ENCODE results near the gene PTTG1IP. TPM values are rescaled to one million over a fixed set of nuclear protein-coding genes. Genes with fewer than 3 reads are reported as not detected.

The PTTG1IP gene
- polyA plus RNA-seq, 1 donor (not counting 4 experiments of a cell fraction or from before 2014, with no cell fraction given), result 132 TPM

DNA sequence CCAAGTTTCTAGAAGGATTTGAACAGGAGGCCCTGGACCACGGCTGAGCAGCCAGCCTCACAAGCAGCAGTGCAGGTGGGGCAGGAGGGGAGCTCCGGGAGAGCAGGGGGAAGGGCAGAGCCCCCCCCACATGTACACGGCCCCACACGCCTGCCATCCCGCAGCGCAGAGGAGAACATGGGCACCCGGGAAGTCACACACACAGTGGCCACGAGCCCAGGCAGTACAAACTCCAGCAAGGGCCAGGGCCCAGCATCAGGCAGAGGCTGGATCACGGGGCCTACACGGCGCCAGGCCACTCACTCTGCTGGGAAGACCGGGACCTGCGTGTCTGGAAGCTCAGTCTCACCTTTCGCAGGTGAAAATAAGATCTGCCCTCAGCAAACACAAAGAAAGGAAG is 60.9 kb downstream of the PTTG1IP start:
- H3K36me3 ChIP-seq (ENCODE audit: control insufficient read depth in 2 of 2, extremely low read depth in 1 of 2, insufficient read depth in 2 of 2, low read length in 2 of 2), result peaks cover 13 to 19% of the 10 kb centered on the region in 2 experiments
- no peak for FAIRE-seq

DNA sequence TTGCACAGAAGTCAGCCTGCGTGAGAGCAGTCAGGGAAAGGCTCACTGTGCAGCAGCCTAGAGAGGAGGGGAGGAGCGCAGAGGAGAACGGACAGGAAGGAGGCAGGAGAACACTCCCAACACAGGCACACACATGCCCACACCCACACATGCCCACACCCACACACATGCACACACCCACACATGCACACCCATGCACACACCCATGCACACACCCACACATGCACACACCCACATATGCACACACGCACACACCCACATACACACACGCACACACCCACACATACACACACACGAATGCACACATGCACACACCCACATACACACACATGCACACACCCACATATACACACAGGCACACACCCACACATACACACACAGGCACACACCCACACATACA is 62.7 kb downstream of the PTTG1IP start:
- dilution Hi-C loops (cut with MboI; ENCODE audit: extremely low pct_ligation_motif_present, low sequenced_read_pairs), result no loop called here

More for the DNA sequence above, 60.9 kb downstream of the PTTG1IP start:
- Histone ChIP-seq H4K20me1 (ENCODE audit: control insufficient read depth, extremely low read depth, insufficient read depth, low read length) (peaks cover 31% of the 10 kb centered on the region), H3K79me2 (ENCODE audit: control insufficient read depth, insufficient read depth, low read length) (peaks cover 68% of the 10 kb centered on the region), H2AFZ (ENCODE audit: control insufficient read depth, low read length) (no peak overlapping the region), H3K4me1 (ENCODE audit: control insufficient read depth, extremely low read depth, insufficient read depth, low read length) (peaks cover 7% of the 10 kb centered on the region), H3K9me3 (ENCODE audit: control insufficient read depth, low read depth, low read length) (no peaks in the 10 kb centered on the region), H3K9me1 (ENCODE audit: control insufficient read depth, extremely low read depth, insufficient read depth, low read length) (no peaks in the 10 kb centered on the region), H3K4me3 (ENCODE audit: control insufficient read depth in 2 of 3, extremely low read depth in 1 of 3, insufficient read depth in 2 of 3, low read depth in 1 of 3, low read length in 3 of 3) (no peak overlapping the region), H3K27me3 (ENCODE audit: control insufficient read depth, extremely low read depth, insufficient read depth, low read length) (no peaks in the 10 kb centered on the region), H3K27ac (ENCODE audit: control insufficient read depth, insufficient read depth, low read length) (no peak overlapping the region), H3K4me2 (ENCODE audit: control insufficient read depth, extremely low read depth, insufficient read depth, low read depth, low read length) (no peak overlapping the region), H3K9ac (ENCODE audit: control insufficient read depth, extremely low read depth, insufficient read depth, low read length) (no peak overlapping the region)
- TF ChIP-seq, protein P1, sequence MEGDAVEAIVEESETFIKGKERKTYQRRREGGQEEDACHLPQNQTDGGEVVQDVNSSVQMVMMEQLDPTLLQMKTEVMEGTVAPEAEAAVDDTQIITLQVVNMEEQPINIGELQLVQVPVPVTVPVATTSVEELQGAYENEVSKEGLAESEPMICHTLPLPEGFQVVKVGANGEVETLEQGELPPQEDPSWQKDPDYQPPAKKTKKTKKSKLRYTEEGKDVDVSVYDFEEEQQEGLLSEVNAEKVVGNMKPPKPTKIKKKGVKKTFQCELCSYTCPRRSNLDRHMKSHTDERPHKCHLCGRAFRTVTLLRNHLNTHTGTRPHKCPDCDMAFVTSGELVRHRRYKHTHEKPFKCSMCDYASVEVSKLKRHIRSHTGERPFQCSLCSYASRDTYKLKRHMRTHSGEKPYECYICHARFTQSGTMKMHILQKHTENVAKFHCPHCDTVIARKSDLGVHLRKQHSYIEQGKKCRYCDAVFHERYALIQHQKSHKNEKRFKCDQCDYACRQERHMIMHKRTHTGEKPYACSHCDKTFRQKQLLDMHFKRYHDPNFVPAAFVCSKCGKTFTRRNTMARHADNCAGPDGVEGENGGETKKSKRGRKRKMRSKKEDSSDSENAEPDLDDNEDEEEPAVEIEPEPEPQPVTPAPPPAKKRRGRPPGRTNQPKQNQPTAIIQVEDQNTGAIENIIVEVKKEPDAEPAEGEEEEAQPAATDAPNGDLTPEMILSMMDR (optimal IDR thresholded peaks at IDR 0.05 in 1 of 3, IDR thresholded peaks at IDR 0.05 in 1 of 3, conservative IDR thresholded peaks at IDR 0.05 in 1 of 3; ENCODE audit: extremely low read depth in 1 of 3, insufficient read depth in 2 of 3, low read length in 3 of 3), result no peak
- TF ChIP-seq EZH2 (IDR thresholded peaks at IDR 0.05; ENCODE audit: low read length), result no peak
- dilution Hi-C loops (cut with MboI; ENCODE audit: extremely low pct_ligation_motif_present, low sequenced_read_pairs), result no loop called here
- DNase-seq (ENCODE audit: low read depth, low spot score), result no peak

More for the DNA sequence above, 62.7 kb downstream of the PTTG1IP start:
- H3K9me1 ChIP-seq (ENCODE audit: control insufficient read depth, extremely low read depth, insufficient read depth, low read length), result no peaks in the 10 kb centered on the region
- H3K4me2 ChIP-seq (ENCODE audit: control insufficient read depth, extremely low read depth, insufficient read depth, low read depth, low read length), result no peak overlapping the region
- no peaks in the 10 kb centered on the region for H3K9me3 ChIP-seq (ENCODE audit: control insufficient read depth, low read depth, low read length)
- no peak overlapping the region for H3K9ac ChIP-seq (ENCODE audit: control insufficient read depth, extremely low read depth, insufficient read depth, low read length)
- no peak for TF ChIP-seq EZH2 (IDR thresholded peaks at IDR 0.05; ENCODE audit: low read length)
- TF ChIP-seq, protein P1 (optimal IDR thresholded peaks at IDR 0.05 in 1 of 3, IDR thresholded peaks at IDR 0.05 in 1 of 3, conservative IDR thresholded peaks at IDR 0.05 in 1 of 3; ENCODE audit: extremely low read depth in 1 of 3, insufficient read depth in 2 of 3, low read length in 3 of 3), result no peak
- FAIRE-seq (no peak), DNase-seq (ENCODE audit: low read depth, low spot score) (no peak)
- no peak overlapping the region for H3K27ac ChIP-seq (ENCODE audit: control insufficient read depth, insufficient read depth, low read length)
- H4K20me1 ChIP-seq (ENCODE audit: control insufficient read depth, extremely low read depth, insufficient read depth, low read length), result peaks cover 23% of the 10 kb centered on the region
- no peak overlapping the region for H3K4me3 ChIP-seq (ENCODE audit: control insufficient read depth in 2 of 3, extremely low read depth in 1 of 3, insufficient read depth in 2 of 3, low read depth in 1 of 3, low read length in 3 of 3)
- peaks cover 54% of the 10 kb centered on the region for H3K79me2 ChIP-seq (ENCODE audit: control insufficient read depth, insufficient read depth, low read length)
- H3K27me3 ChIP-seq (ENCODE audit: control insufficient read depth, extremely low read depth, insufficient read depth, low read length), result no peaks in the 10 kb centered on the region
- H3K4me1 ChIP-seq (ENCODE audit: control insufficient read depth, extremely low read depth, insufficient read depth, low read length), result peaks cover 7% of the 10 kb centered on the region
- peaks cover 24 to 28% of the 10 kb centered on the region in 2 experiments for H3K36me3 ChIP-seq (ENCODE audit: control insufficient read depth in 2 of 2, extremely low read depth in 1 of 2, insufficient read depth in 2 of 2, low read length in 2 of 2)
- H2AFZ ChIP-seq (ENCODE audit: control insufficient read depth, low read length), result no peak overlapping the region
